Nephron (organoid): ENCODE measurements around the gene CLDN6.
"Not testable (repeated sequence)": the region's sequence is repeated elsewhere in the genome, so short reads cannot be mapped to it uniquely, and the experiment has no call there.

Source experiments
- H3K27ac Mint-ChIP-seq, 3 experiments: 2 replicates each; pipeline ENCODE4 v1.8.0; 2020; ENCODE audit warnings: mixed read lengths in 3 of 3, mild to moderate bottlenecking in 2 of 3, moderate library complexity in 1 of 3
- H3K27me3 Mint-ChIP-seq: 2 replicates; pipeline ENCODE4 v1.8.0; 2021; ENCODE audit warnings: low read depth, mild to moderate bottlenecking, moderate library complexity, mixed read lengths
- H3K36me3 Mint-ChIP-seq: 2 replicates; pipeline ENCODE4 v1.8.0; 2020; ENCODE audit warnings: low read depth, mixed read lengths
- H3K4me1 Mint-ChIP-seq: 2 replicates; pipeline ENCODE4 v1.8.0; 2020; ENCODE audit warnings: mixed read lengths
- H3K4me3 Mint-ChIP-seq, 3 experiments: 2 replicates each; pipeline ENCODE4 v1.8.0; 2020; ENCODE audit warnings: mild to moderate bottlenecking in 3 of 3, mixed read lengths in 3 of 3, moderate library complexity in 2 of 3
- H3K9me3 Mint-ChIP-seq: 2 replicates; pipeline ENCODE4 v1.8.0; 2020; ENCODE audit warnings: mixed read lengths
- CTCF ChIP-seq, 3 experiments: fragments of 200-600 bp; sonication (generic); IDR thresholded peaks; one replicate each; pipeline ENCODE4 v1.5.0; 2021; ENCODE audit warnings: antibody characterized with exemption in 3 of 3; ENCODE audit not compliant: unreplicated experiment in 3 of 3

Gene CLDN6

GRCh38 chr16:3057181-3058138 lies 39.5 kb upstream of the CLDN6 start:
- Mint-ChIP-seq H3K36me3 (peaks cover 4% of the 10 kb centered on the region), H3K4me1 (peaks cover 19% of the 10 kb centered on the region), H3K9me3 (no peaks in the 10 kb centered on the region), H3K4me3 (peak overlapping the region; percentile 56 to 62 (median 59)), H3K27me3 (peaks cover 23% of the 10 kb centered on the region), H3K27ac (no peak overlapping the region)
- TF ChIP-seq CTCF (IDR thresholded peaks at IDR 0.05; ENCODE audit: unreplicated experiment in 3 of 3), result no peak

GRCh38 chr16:3056336-3057180 lies 38.6 kb upstream of the CLDN6 start:
- H3K4me1 Mint-ChIP-seq, result peaks cover 15% of the 10 kb centered on the region
- peaks cover 4% of the 10 kb centered on the region for H3K36me3 Mint-ChIP-seq
- H3K9me3 Mint-ChIP-seq, result no peaks in the 10 kb centered on the region
- no peak overlapping the region for H3K27ac Mint-ChIP-seq
- peak overlapping the region; percentile 56 to 62 (median 59) for H3K4me3 Mint-ChIP-seq
- H3K27me3 Mint-ChIP-seq, result peaks cover 31% of the 10 kb centered on the region
- no peak for TF ChIP-seq CTCF (IDR thresholded peaks at IDR 0.05; ENCODE audit: unreplicated experiment in 3 of 3)

- H3K4me3 Mint-ChIP-seq, result peak overlapping the region in 2 of 3 experiments; percentile 16 to 56
- H3K4me1 Mint-ChIP-seq, result peaks cover 12% of the 10 kb centered on the region
- not testable (repeated sequence) for H3K36me3 Mint-ChIP-seq, H3K9me3 Mint-ChIP-seq, H3K27ac Mint-ChIP-seq
- H3K27me3 Mint-ChIP-seq, result peaks cover 35% of the 10 kb centered on the region
Observed at GRCh38 chr16:3055734-3056115, 37.7 kb upstream of the CLDN6 start.

- H3K4me3 Mint-ChIP-seq, result peak overlapping the region in 1 of 3 experiments; percentile 37
- H3K27me3 Mint-ChIP-seq, result peaks cover 35% of the 10 kb centered on the region
- no peak overlapping the region for H3K27ac Mint-ChIP-seq
- H3K4me1 Mint-ChIP-seq, result peaks cover 7% of the 10 kb centered on the region
- H3K36me3 Mint-ChIP-seq, result peaks cover 4% of the 10 kb centered on the region
- H3K9me3 Mint-ChIP-seq, result no peaks in the 10 kb centered on the region
- TF ChIP-seq CTCF (IDR thresholded peaks at IDR 0.05; ENCODE audit: unreplicated experiment in 3 of 3), result no peak
Observed at GRCh38 chr16:3054965-3055733, 37.2 kb upstream of the CLDN6 start.

DNA sequence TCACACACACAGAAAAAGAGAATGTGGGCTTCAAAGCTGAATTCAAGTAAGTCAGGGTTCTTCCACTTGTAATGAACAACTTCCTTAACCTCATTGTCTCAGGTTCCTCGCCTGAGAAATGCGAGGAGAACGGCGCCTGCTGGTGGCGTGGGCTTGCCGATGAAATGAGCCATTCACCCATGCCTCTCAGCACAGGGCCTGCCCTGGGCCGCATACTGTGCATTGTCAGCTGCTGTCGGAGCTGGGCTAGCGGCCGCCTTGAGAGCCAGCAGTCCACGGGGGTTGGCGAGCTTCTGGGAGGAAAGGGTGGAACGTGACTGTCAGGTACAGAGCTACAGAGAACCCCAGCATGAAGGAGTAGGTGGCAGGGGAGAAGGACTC lies 35.3 kb upstream of the CLDN6 start:
- not testable (repeated sequence) for H3K9me3 Mint-ChIP-seq, H3K4me1 Mint-ChIP-seq, H3K27ac Mint-ChIP-seq, H3K4me3 Mint-ChIP-seq, H3K36me3 Mint-ChIP-seq
- peaks cover 46% of the 10 kb centered on the region for H3K27me3 Mint-ChIP-seq

DNA sequence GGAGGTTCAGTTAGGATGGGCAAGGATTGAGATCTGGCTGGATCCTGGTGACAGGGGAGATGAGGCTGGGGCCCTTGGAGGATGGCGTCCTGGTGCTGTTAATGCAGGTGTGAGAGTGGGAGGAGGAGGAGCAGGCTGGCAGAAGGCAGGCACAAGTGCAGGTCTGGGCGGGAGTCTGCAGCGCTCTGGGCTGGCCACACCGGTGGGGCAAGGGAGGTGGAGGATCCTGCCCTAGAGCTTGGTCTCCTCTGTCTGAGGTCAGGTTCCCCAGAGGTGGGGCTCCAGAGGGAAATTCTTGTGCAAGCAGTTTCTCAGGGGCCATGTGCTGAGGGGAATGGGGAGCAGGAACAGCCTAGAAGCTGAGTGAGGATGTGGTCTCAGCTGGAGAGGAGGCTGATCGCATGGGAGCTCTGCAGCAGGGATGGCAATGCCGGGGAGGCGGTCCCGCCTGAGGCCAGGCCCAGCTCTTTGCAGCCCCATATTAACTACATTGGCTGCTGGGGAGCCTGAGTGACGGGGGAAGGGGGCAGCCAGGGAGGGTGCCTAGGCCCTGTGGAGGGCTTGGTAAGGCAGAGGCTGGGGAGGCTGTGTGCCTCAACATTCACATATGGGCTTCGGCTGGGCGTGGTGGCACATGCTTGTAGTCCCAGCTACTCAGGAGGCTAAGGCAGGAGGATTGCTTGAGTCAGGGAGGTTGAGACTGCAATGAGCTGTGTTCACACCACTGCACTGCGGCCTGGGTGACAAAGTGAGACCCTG lies 34.8 kb upstream of the CLDN6 start:
- not testable (repeated sequence) for H3K9me3 Mint-ChIP-seq, H3K36me3 Mint-ChIP-seq, H3K27ac Mint-ChIP-seq, H3K4me3 Mint-ChIP-seq, H3K4me1 Mint-ChIP-seq
- H3K27me3 Mint-ChIP-seq, result peaks cover 52% of the 10 kb centered on the region
